K562 (cell line): ENCODE results near the gene AQP9. TPM values are rescaled to one million over a fixed set of nuclear protein-coding genes. Genes with fewer than 3 reads are reported as not detected.

Experiments used
- ATF2 ChIP-seq: sonication (generic); formaldehyde crosslinking; IDR thresholded peaks from 2 replicates; pipeline ENCODE4 v1.8.1; 2022; ENCODE audit warnings: missing genetic modification reagents
- BDP1 ChIP-seq: IDR thresholded peaks from 3 replicates; pipeline ENCODE4 v1.6.1; 2011; ENCODE audit not compliant: insufficient read length, insufficient read depth
- DPF2 ChIP-seq: fragments of 450-650 bp; IDR thresholded peaks from 2 replicates; pipeline ENCODE4 v1.6.1; 2016
- E2F6 ChIP-seq, 2 experiments: IDR thresholded peaks; 2 replicates each; pipeline ENCODE4 v1.6.1; 2011; ENCODE audit warnings: borderline replicate concordance in 1 of 2, control low read depth in 1 of 2, low read depth in 1 of 2, low read length in 1 of 2, mild to moderate bottlenecking in 1 of 2, mixed read lengths in 1 of 2, moderate library complexity in 1 of 2; ENCODE audit not compliant: insufficient read depth in 1 of 2, insufficient read length in 1 of 2, poor library complexity in 1 of 2, severe bottlenecking in 1 of 2; ENCODE audit errors: extremely low read depth in 1 of 2
- FIP1L1 ChIP-seq: fragments of 200-400 bp; formaldehyde crosslinking; IDR thresholded peaks from 2 replicates; pipeline ENCODE4 v1.6.1; 2018; ENCODE audit warnings: mild to moderate bottlenecking, low read depth, low read length; ENCODE audit not compliant: poor library complexity, severe bottlenecking
- KDM2B ChIP-seq: fragments of 250-450 bp; sonication (Bioruptor Pico); IDR thresholded peaks from 2 replicates; pipeline ENCODE4 v1.8.0; 2021; ENCODE audit warnings: mild to moderate bottlenecking, moderate library complexity
- KLF1 ChIP-seq: fragments of 450-650 bp; IDR thresholded peaks from 2 replicates; pipeline ENCODE4 v1.6.1; 2016; ENCODE audit warnings: missing genetic modification characterization, missing compliant biosample characterization
- L3MBTL2 ChIP-seq: fragments of 450-650 bp; IDR thresholded peaks from 2 replicates; pipeline ENCODE4 v1.6.1; 2016; ENCODE audit warnings: mild to moderate bottlenecking, moderate library complexity
- MECOM ChIP-seq: fragments of 250-450 bp; sonication (Bioruptor Pico); IDR thresholded peaks from 2 replicates; pipeline ENCODE4 v1.8.0; 2022; ENCODE audit warnings: inconsistent platforms
- MGA ChIP-seq: fragments of 450-650 bp; IDR thresholded peaks from 2 replicates; pipeline ENCODE4 v1.6.1; 2016; ENCODE audit warnings: mild to moderate bottlenecking, moderate library complexity
- RBM25 ChIP-seq: fragments of 200-400 bp; formaldehyde crosslinking; IDR thresholded peaks from 2 replicates; pipeline ENCODE4 v1.6.1; 2018; ENCODE audit warnings: low read length, low read depth, moderate library complexity; ENCODE audit not compliant: severe bottlenecking
- SLC30A9 ChIP-seq: fragments of 250-450 bp; sonication (Bioruptor Pico); IDR thresholded peaks from 2 replicates; pipeline ENCODE4 v1.8.0; 2022; ENCODE audit warnings: mild to moderate bottlenecking, moderate library complexity
- TAL1 ChIP-seq: fragments of 450-650 bp; IDR thresholded peaks from 2 replicates; pipeline ENCODE4 v1.6.1; 2016; ENCODE audit warnings: mild to moderate bottlenecking
- XRCC3 ChIP-seq: fragments of 450-650 bp; IDR thresholded peaks from 2 replicates; pipeline ENCODE4 v1.6.1; 2017; ENCODE audit warnings: mild to moderate bottlenecking, moderate library complexity
- XRCC4 ChIP-seq: IDR thresholded peaks from one replicate; pipeline ENCODE4 v1.6.1; 2011; ENCODE audit not compliant: insufficient read depth, insufficient read length; ENCODE audit errors: extremely low read depth
- ZNF695 ChIP-seq: fragments of 450-650 bp; formaldehyde crosslinking; IDR thresholded peaks from 2 replicates; pipeline ENCODE4 v1.4.0; 2020; ENCODE audit warnings: mild to moderate bottlenecking, moderate library complexity
- ZNF77 ChIP-seq: fragments of 250-450 bp; sonication (Bioruptor Pico); IDR thresholded peaks from 2 replicates; pipeline ENCODE4 v1.5.0; 2020
- polyA plus RNA-seq, 8 experiments: library from polyadenylated mRNA; depleted of rRNA in 4 of 8; stranded (reverse) in 5 of 8; unstranded in 3 of 8; fragments of >200 nt; fragmentation: Nextera tagmentation in 2 of 8; fragmentation: Illumina TruSeq in 1 of 8; extraction: Ambion mirVana in 2 of 8; extraction: Trizol in 1 of 8; gene quantifications; 2 replicates each; pipeline versions ENCODE4 v1.2.1 to v1.2.3, GENCODE V29; 2011 to 2014; ENCODE audit warnings: inconsistent platforms in 1 of 8, missing spikeins in 1 of 8
- total RNA-seq, 7 experiments: library from RNA; depleted of rRNA in 6 of 7; stranded (reverse); fragments of >200 nt in 6 of 7; fragmentation: Illumina TruSeq in 2 of 7; extraction: Trizol in 2 of 7; gene quantifications; 2 replicates each; pipeline versions ENCODE4 v1.2.1 to v1.2.3, GENCODE V29; 2011 to 2021; ENCODE audit warnings: low replicate concordance in 1 of 7

AQP9 gene
- total and polyA plus RNA-seq, 9 of the 15 experiments (the other 6 are each of a cell fraction or from before 2014, with no cell fraction given) = 0.04 to 0.33 (median 0.07) TPM; not detected in 4

GRCh38 chr15:58108117-58108516 lies 30.1 kb upstream of the AQP9 start (continued):
- no peak for TF ChIP-seq ATF2
- no peak for TF ChIP-seq KLF1 (tag)
- peak; percentile 60; the same call in 1 of the 2 replicates for TF ChIP-seq TAL1
- no peak for TF ChIP-seq ZNF77 (CRISPR knock-in tag)
- TF ChIP-seq DPF2 = peak; percentile 48; the same call in 1 of the 2 replicates
- TF ChIP-seq XRCC4 = no peak
- peak; percentile 49; the same call in 1 of the 2 replicates for TF ChIP-seq MECOM (CRISPR knock-in tag)
- TF ChIP-seq L3MBTL2 = peak; percentile 68
- TF ChIP-seq RBM25 = no peak
- no peak for TF ChIP-seq KDM2B (CRISPR knock-in tag)
- TF ChIP-seq ZNF695 (CRISPR knock-in tag) = no peak
- no peak for TF ChIP-seq MGA
- no peak for TF ChIP-seq SLC30A9 (CRISPR knock-in tag)
- no peak for TF ChIP-seq FIP1L1
- TF ChIP-seq XRCC3 = no peak
- TF ChIP-seq E2F6 (IDR thresholded peaks at IDR 0.05; ENCODE audit: borderline replicate concordance in 1 of 2, extremely low read depth in 1 of 2, insufficient read depth in 1 of 2, insufficient read length in 1 of 2, low read depth in 1 of 2, low read length in 1 of 2, poor library complexity in 1 of 2, severe bottlenecking in 1 of 2) = no peak
- no peak for TF ChIP-seq BDP1
